NOMO-1 treated with DMSO at 0.1 percent for 48 hours (cell line): ENCODE data around the gene TESK2.
"Not testable (repeated sequence)": the region's sequence is repeated elsewhere in the genome, so short reads cannot be mapped to it uniquely, and the experiment has no call there.

ENCODE experiments used
- DNase-seq: peaks from one replicate; lab custom pipeline; 2025; ENCODE audit not compliant: unreplicated experiment; lab: John Stamatoyannopoulos, UW

Gene TESK2

DNA sequence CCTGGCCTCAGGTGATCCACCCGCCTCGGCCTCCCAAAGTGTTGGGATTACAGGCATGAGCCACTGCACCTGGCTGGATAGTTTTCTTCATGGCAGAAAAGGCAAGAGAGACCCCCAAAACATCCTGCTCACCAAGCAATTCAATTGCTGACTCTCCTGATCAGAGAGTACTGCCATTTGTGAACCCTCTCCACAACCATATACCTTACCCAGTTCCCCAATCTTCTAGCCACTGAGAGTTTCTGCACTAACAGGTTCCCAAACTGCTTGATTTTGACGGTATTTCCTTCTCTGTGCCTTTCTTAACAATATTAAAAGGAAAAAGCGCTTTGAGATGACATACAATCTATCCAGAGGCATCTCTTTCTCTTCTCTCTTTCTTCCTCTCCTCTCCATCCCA, 110.8 kb downstream of the TESK2 start:
- no peak for DNase-seq

DNA sequence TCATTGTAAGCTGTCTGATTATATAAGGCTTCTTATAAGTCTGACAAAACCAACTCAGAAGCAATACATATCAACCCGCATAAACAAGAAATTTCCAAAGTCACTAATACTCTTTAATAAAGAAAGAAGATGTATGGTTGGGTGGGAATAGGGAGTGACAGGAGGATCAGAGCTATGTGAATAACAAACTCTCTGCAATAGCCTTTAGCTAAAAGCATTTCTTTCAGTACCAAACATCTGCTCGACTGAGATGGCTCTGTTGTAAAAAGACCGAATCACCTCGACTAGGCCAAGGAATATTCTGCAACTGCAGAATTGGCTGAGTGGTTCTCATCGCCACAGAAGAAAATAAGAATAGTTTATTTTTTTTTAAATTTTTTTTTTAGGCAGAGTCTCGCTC, 111.4 kb downstream of the TESK2 start:
- no peak for DNase-seq

DNA sequence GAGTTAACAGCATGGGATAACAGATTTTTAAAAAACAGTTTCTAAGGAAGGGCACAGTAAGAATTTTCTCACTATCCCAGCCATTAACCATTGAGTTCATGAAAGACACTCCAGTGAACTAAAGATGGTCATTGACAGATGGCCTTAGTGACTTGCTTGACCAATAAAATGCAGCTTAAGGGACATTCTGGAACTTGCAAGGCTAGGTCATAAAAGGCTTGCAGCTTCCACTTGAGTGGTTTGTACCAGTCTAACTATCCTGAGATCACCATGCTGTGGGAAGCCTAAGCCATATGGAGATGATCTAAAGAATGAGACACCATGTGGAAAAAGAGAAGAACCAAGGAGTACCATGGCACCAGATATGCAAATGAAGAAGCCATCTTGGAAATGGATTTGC, 112.8 kb downstream of the TESK2 start:
- no peak for DNase-seq

GRCh38 chr1:45375104-45376090, 115.6 kb downstream of the TESK2 start:
- DNase-seq = no peak

- DNase-seq = no peak
These were observed 117.4 kb downstream of the TESK2 start for GRCh38 chr1:45373573-45373972.

DNA sequence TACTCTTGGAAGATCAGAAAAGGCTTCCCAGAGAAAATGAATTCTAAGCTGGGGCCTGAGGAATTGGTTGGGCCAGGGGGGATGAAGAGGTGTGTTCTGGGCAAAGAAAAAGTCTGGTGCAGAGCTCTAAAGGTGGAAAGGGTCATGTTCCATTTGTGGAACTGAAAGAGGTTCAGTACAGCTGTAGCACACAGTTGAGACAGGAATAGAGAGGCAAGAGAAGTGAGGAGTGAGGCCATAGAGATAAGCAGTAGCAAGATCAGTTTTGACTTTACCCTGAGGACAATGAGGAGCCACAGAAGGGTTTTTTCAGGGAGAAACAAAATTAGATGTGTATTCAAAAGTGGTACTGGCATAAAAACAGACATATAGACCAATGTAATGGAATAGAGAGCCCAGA, 120.4 kb downstream of the TESK2 start:
- DNase-seq = no peak

DNA sequence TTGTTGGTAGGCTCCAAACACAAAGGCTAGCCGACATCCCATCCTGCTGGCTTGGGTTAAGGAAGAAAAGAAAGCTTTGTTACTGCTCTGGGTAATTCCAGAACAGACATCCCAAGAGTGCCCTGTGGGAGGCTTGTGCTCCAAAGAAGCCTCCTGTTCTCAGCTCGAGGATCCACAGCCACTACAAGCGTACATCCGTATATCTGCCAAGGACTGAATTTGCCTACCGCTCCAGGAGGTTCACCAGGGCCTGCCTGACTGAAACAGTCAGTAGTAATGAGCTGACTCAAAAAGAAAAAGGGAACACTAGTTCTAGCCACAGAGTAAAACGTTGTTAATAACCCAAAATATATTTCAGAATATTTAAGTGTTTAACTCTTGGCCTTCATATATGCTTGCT, 125.9 kb downstream of the TESK2 start:
- no peak for DNase-seq

GRCh38 chr1:45364294-45364693, 126.7 kb downstream of the TESK2 start:
- DNase-seq = no peak

GRCh38 chr1:45360981-45361380, 130.0 kb downstream of the TESK2 start:
- DNase-seq = not testable (repeated sequence)

- DNase-seq = peak; percentile 69
These were observed 131.0 kb downstream of the TESK2 start for GRCh38 chr1:45359882-45360513.

DNA sequence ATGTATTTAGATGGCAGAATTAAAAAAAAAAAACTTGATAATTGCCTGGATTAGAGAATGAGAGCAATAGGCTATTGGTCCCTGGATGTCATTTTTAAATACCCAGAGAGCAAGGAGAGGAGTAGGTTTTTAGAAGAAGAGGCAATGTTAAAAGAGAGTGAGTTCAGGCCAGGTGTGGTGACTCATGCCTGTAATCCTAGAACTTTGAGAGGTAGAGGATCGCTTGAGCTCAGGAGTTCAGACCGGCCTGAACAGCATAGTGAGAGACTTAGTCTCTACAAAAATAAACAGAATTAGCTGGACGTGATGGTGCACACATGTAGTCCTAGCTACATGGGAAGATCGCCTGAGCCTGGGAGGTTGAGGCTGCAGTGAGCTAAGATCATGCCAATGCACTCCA, 134.8 kb downstream of the TESK2 start:
- no peak for DNase-seq

GRCh38 chr1:45355683-45356082, 135.3 kb downstream of the TESK2 start:
- no peak for DNase-seq

- no peak for DNase-seq
These were observed 136.1 kb downstream of the TESK2 start for GRCh38 chr1:45354838-45355237.

DNA sequence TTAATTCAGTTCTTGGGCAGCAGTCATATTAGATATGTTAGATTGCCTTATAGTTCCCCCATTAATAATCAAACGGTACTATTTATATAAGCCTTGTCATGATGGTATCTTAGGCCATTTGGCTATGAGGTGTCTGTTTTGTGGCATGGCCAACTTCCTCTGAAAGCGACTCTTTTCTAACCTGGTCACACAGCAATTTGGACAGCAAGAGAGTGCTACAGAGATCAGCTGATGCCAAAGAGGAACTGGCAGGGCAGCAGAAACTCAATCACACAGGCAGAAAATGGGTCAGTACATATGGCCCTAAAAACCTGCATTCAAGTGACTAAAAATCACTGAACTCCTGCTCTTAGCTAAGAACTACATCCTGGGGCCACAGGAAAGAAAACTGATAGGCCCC, 137.3 kb downstream of the TESK2 start:
- DNase-seq = no peak

- no peak for DNase-seq
These were observed 139.5 kb downstream of the TESK2 start for GRCh38 chr1:45351508-45351907.

DNA sequence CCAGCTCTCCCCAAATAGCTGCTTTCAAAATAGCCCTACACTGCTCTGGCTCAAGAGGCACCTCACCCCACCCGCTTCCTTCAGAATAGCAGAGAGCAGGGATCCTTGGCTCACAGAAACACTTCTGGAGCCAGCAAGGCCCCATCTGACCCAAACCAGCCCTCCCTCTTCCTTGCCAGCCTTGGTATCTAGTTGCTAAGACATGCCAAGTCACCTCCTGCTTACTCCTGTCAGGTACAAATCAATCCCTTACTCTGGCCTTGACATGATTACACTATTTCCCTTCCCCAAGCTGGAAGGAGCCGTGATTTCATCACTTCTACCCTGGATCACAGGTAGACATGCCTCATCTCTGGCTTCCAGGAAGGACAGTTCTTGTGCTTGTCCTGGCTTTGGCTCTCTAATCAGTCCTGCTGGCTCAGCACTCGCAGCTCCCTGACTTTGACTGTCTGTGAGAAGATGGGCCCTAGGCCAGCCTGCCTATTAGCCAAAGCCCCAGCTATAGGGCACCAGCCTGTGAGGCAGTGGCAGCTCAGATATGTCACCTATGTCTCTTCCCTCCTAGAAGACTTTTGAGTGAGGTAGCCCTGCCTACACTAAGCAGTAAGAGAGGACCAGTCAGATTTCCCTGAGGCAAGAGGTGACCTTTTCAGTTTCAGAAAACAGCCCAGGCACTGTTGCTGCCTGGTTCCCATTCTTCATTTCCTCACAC, 141.8 kb downstream of the TESK2 start:
- DNase-seq = no peak

DNA sequence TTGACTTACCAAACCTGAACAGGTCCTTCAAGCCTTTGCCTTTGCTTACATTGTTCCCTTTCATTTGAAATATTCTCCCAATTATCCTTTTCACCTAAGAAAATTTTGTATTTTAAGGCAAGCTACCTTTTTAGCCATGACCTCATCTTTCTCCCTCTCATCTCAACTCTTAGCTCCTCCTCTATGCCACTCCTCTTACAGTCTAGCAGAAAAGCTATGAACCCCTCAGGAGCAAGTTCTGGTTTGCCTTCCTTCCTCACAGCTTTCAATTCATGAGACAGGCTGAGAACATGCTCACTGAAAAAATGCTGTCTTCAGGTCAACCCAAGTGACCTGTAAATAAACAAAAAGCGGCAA, 142.4 kb downstream of the TESK2 start:
- no peak for DNase-seq

DNA sequence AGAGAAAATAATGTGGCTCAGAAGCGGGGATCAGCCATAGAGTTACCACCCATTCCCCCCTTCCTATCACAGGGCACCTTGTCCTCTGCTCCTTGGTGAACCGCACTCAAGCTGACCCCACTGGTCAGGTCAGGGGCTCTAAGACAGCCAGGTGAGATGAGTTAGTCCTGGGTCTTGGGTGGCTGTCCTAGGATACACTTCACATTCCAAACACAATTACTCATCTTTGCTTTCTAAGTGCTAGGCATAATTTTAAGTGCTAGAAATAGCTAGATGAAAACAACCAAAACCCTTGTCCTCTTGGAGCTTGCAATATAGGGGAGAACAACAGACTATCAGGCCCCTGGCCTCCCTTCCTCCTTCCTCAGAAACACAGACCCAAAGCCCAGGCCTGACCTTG, 142.9 kb downstream of the TESK2 start:
- DNase-seq = no peak

GRCh38 chr1:45346473-45346872, 144.5 kb downstream of the TESK2 start:
- DNase-seq = no peak

- DNase-seq = no peak
These were observed 145.9 kb downstream of the TESK2 start for GRCh38 chr1:45345014-45345413.

GRCh38 chr1:45344499-45344898, 146.5 kb downstream of the TESK2 start:
- no peak for DNase-seq
